ENCODE results near the gene CGREF1. TPM values are rescaled to one million over a fixed set of nuclear protein-coding genes. Genes with fewer than 3 reads are reported as not detected.

CGREF1 gene, protein sequence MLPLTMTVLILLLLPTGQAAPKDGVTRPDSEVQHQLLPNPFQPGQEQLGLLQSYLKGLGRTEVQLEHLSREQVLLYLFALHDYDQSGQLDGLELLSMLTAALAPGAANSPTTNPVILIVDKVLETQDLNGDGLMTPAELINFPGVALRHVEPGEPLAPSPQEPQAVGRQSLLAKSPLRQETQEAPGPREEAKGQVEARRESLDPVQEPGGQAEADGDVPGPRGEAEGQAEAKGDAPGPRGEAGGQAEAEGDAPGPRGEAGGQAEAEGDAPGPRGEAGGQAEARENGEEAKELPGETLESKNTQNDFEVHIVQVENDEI
- total RNA-seq = 1.5 and 3.5 TPM in 2 replicates

DNA sequence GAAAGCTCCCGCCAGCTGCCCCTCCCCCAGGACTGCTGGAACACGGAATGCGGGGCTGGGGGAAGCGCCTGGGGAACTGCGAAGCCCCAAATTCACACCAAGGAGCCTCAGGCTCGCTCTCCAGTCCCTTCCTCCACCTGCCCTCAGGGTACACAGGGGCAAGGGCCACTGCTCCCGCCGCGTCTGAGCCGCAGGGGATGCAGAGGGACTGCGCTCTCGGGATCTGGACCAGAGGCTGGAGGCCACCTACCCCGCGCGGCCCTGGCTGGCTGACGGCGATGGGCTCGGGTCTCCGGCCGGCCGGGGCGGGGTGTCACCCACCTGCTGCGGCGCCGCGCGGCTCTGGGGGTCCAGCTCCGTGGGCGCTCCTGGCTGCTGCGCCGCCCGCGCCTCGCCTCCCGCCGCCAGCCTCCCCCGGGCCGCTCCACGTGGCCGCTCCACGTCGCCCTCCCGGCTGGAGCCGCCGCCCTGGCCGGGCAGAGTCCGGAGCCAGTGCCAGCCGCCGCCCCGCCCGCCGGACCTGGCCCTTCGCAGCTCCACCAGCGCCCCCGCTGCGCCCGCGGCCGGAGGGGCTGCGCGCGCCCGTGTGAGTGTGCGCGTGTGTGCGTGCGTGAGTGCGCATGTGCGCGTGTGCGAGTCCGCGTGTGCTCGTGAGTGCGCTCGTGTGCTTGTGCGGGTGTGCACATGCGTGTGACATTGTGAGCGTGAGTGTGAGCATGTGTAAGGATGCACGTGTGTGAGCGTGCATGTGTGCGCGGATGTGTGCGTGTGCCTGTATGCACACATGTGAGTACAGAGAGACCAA is at the start of gene CGREF1:
TSS of gene CGREF1 (minus strand) at position 604 of the 805 bp plus-strand sequence. CDS start 14,762 bp downstream, outside the sequence.

DNA sequence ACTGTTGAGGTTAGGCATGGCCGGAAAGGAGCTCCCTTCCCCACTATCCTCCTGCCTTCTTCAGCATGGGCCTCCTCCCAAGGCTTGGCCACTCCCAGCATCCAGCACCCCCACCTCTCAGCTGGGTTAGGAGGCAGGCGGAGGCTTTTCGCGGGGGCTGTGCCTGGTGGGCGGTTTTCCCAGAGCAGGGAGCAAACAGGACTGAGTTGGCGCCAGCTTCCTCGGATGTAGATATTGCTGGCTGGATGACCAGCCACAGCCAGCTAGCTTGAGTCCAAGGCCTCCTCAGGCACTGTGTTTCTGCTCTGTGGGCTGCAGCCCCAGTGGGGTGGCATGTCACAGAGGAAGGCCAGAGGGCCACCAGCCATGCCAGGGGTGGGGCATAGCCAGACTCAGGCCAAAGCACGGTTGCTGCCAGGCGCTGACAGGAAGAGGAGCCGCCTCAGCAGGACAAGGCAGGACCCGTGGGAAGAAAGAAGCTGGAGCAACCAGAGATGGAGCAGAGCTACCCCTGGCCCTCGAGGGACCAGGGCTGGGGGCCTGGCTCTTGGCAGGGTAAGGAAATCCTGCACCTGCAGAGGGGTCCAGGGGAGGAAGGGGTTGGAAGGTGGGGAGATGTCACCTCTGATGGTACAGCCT is 30.0 kb upstream of the CGREF1 start, which contains the start of gene TCF23:
TSS of gene TCF23 (plus strand) at position 204 of the 639 bp plus-strand sequence. CDS start at position 334, 130 bp downstream.

DNA sequence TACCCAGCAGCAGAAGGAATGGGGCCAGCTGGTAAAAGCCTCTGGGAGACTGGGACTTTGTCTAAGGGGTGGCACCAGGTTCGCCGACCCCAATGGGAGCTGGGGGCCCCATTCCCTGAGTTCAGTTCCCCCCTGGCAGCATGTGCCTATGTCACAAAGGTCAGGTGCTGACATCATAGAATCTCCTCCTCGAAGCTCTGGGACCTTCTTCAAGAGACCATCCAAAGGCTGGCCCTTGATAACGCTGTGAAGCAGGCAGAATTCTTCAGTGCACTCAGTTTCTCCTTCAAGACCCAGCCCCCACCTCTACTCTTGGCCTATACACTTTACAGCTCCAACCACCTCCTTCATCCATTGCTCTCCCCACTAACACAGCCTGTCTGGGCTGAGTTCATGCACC is 20.4 kb upstream of the CGREF1 start, which contains the start of gene PRR30:
TSS of gene PRR30 (minus strand) at position 101 of the 400 bp plus-strand sequence. CDS start 1,081 bp downstream, outside the sequence.

DNA sequence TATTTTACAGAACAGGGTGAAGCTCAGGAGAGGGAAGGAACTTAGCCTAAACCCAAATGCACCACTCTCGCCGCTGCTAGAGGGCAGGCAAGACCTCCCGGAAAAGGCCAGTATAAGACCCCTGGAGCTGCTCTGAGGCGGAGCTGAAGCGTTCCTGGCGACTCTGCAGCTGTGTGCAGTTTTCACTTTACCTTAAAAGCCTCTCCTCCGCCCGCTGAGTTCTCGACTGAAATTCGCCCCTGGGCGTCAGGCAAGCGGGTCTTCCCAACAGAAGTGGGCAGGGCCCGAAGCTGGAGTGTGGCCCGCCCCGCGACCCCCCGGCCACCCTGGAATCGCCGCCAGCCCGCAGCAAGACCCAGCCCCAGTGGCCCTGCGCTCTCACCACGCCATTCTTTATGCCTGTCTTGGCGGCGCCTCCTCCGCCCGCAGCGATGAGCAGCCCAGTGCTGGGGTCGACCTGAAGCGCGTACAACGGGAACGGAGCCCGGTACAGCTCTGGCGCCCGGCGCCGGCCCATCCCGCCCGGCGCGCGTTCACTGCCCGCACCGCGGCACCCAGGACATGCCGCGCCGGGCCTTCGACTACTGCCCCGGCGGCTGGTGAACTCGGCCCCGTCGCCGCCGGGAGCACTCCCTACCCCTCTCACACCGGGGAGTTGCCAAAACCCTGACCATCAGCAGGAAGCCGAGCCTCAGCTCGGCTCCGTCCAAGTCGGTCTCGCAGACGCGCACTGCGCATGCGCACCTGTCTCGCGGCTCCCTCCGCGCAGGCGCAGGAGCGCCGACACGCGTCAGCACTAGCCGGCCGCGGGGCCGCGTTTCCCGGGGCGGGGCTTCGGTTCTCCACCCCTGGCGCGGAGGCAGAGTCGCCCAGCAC is 15.2 kb upstream of the CGREF1 start, which contains the start of gene PREB:
TSS of gene PREB (minus strand) at position 732 of the 876 bp plus-strand sequence. CDS start at position 517, 215 bp downstream.

DNA sequence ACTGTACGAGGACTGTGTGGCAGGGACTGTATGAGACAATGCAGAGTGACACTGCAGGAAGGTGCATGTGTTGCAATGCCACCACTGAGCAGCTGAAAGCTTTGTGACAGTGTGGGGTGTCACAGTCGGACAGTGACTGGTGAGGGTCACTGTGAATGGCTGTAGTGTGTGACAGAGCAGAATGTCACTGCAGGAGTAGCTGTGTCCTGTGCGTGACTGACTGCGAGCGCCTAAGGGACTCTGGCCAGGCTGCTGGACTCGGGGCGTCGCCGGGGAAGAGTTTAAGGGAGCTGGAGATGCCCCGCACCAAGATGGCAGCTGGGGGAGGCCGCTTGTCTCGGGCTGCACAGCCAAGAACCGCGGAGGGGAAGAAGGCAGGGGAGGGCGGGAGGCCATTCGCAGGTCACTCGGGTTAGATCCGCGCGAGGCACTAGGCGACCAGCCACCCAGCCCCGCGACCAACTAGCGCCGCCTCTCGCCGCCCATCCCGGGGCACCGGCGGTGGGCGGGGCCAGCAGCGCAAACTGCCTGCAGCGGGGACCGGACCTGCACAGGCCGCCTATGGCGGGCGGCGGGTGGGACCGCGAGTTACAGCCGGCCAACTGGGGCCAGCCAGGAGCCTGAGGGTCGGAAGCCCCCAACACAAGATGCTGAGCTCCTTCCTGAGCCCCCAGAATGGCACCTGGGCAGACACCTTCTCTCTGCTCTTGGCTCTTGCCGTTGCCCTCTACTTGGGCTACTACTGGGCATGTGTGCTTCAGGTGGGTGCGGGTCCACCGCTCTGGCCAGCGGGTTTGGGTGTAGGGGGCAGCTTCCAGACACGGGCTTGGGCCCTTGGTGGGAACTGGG is 4.6 kb upstream of the CGREF1 start, which contains the start of gene ABHD1:
TSS of gene ABHD1 (plus strand) at position 514 of the 849 bp plus-strand sequence. CDS start at position 648, 134 bp downstream.

DNA sequence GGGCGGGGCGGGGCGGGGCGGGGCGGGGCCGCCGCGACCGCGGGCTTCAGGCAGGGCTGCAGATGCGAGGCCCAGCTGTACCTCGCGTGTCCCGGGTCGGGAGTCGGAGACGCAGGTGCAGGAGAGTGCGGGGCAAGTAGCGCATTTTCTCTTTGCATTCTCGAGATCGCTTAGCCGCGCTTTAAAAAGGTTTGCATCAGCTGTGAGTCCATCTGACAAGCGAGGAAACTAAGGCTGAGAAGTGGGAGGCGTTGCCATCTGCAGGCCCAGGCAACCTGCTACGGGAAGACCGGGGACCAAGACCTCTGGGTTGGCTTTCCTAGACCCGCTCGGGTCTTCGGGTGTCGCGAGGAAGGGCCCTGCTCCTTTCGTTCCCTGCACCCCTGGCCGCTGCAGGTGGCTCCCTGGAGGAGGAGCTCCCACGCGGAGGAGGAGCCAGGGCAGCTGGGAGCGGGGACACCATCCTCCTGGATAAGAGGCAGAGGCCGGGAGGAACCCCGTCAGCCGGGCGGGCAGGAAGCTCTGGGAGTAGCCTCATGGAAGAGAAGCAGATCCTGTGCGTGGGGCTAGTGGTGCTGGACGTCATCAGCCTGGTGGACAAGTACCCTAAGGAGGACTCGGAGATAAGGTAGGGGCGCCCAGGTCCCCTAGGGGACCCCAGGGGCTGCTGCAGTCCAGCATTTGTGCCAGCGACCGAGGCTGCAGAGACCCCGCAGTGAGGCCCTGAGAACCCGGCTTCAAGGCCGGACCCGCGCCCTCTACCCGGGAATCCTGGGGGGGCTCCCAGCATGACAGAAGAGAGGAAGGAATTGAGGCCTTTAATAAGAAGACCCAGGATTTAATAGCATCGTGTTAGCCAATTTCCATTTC is 32.0 kb downstream of the CGREF1 start, which contains the start of gene KHK:
TSS of gene KHK (plus strand) at position 49 of the 870 bp plus-strand sequence. CDS start at position 537, 488 bp downstream.

DNA sequence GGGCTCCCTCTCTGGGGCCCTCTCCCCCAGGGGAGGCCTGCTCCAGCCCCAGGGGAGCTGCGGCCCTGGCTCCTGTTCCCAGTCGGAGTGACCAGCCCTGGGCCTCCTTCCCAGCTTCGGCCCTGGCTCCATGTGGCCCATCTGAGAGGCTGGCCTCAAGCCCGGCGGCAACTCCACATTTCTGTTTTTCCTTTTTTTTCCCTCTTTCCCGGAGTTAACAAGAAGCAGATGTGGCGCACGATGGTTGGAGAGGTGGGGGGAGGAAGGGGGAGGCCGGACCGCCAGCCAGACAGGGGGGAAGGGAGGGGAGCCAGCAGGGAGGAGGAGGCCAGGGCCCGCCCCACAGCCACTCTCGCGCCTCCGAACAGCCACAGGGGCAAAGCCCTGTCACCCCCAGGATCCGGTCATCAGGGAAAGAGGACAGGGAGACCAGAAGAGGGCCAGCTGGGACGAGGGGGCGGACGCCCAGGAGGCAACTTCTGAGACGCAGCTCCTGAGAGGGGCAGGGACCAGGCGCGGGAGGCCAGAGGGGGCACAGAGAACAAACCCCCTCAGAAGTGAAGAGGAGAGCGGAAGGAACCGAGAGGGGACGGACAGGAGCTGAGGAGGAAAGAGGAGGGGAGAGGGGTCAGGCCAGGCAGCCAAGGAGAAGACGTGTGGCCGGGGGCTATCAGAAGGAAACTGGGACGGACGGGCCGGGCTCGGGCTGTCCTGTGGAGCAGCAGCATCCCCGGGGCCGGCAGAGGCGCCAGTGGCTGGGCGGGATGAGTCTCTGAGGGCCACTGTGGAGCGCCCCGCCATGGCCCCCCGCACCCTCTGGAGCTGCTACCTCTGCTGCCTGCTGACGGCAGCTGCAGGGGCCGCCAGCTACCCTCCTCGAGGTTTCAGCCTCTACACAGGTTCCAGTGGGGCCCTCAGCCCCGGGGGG is 40.4 kb downstream of the CGREF1 start, which contains the start of gene EMILIN1:
TSS of gene EMILIN1 (plus strand) at position 349 of the 928 bp plus-strand sequence. CDS start at position 800, 451 bp downstream.

DNA sequence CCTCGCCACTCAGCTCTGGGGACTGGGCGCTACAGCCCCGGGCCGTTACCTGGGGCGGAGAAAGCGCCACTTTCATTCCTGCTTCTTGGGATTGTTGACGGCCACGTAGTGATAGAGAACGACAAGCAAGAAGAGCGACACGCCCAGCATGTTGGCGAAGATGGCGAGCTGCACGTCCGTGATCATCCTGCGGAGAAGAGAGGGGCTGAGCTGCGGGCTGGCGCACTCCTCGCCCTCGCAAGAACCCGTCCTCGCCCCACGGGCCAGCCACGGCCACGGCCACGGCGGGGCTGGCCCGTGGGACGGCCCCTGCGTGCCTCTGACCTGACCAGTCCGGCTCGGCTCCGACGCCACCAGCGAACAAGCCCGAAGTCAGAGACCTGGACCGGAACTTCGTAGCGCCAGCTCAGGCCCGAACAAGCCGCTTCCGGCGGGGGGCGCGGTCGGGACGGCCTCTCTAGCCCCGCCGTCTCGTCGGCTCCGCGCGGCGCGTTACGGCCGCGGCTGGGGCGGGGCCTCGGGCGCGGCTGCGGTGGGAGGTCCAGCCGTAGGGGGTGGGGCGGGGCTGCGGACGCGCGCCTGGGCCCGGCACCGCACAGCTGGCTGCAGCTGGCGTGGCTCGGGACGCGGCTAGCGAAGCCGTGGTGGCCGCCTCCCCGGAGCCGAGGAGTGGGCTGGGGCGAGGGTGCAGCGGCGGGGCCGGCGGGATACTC is 47.5 kb downstream of the CGREF1 start, which contains the start of gene OST4:
TSS of gene OST4 (minus strand) at position 378 of the 713 bp plus-strand sequence.

DNA sequence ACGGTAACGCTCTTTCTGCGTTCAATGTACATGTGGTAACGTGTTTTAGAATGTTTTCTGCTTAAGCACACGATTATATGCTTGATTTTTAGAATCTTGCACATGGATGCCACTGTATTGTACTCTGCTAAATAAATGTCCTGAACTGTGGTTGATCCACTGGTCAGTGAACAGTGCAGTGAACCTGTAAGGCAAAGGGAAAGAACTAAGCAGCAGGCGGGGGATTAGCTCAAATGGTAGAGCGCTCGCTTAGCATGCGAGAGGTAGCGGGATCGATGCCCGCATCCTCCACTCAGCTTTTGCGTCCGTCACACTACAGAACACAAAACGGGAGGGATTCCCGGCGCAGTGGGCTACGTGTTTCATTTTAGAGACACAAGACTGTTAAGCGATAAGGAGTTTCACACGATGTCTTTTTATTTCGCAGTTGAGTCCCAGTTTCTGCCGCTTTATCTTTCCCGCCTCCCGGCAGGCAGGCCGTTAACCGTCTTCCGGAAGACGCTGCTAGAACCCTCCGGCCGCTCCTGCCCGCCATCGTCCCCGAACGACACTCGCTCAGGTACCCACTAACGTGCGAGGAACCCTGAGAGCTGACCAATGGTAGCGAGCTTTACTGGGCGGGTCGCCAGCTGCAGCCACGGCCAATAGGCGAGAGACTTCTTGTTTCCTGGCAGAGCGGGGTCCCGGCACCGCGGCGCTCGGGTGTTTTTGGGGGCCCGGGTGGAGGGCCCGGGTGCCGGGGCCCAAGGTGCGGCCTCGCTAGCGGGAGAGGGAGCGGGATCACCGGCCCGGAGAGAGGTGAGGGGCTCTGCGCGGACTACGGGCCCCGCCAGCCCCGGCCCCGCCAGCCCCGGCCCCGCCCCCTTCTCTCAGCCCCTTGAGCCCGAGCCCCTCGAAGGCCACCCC is 67.7 kb downstream of the CGREF1 start, which contains the start of gene AGBL5:
TSS of gene AGBL5 (plus strand) at position 673 of the 906 bp plus-strand sequence. CDS start 1,291 bp downstream, outside the sequence.

Other genes starting within 250 kb of the CGREF1 start
- 1.2 and 1.4 TPM in 2 replicates for gene MAPRE3, start 148.5 kb downstream of the CGREF1 start, total RNA-seq
- 20.1 and 26.9 TPM in 2 replicates for gene TMEM214, start 86.2 kb downstream of the CGREF1 start, total RNA-seq
- gene AGBL5, start 67.5 kb downstream of the CGREF1 start, total RNA-seq = 16.4 and 17.5 TPM in 2 replicates
- gene OST4, start 47.5 kb downstream of the CGREF1 start, total RNA-seq = 387 and 401 TPM in 2 replicates
- gene EMILIN1, start 40.5 kb downstream of the CGREF1 start, total RNA-seq = 7.2 and 11.9 TPM in 2 replicates
- gene KHK, start 32.4 kb downstream of the CGREF1 start, total RNA-seq = 2.0 TPM in 2 replicates
- gene ABHD1, start 4.7 kb upstream of the CGREF1 start, total RNA-seq = not detected in 2 replicates
- 46.3 and 47.0 TPM in 2 replicates for gene PREB, start 15.5 kb upstream of the CGREF1 start, total RNA-seq
- gene PRR30, start 20.3 kb upstream of the CGREF1 start, total RNA-seq = not detected in 2 replicates
- gene TCF23, start 29.9 kb upstream of the CGREF1 start, total RNA-seq = not detected in 2 replicates
- 131 and 156 TPM in 2 replicates for gene ATRAID, start 92.9 kb upstream of the CGREF1 start, total RNA-seq
- 34.3 and 65.7 TPM in 2 replicates for gene SLC5A6, start 93.1 kb upstream of the CGREF1 start, total RNA-seq
- gene CAD, start 98.2 kb upstream of the CGREF1 start, total RNA-seq = 47.2 and 60.4 TPM in 2 replicates
- gene SLC30A3, start 143.9 kb upstream of the CGREF1 start, total RNA-seq = 2.7 and 3.4 TPM in 2 replicates
- gene DNAJC5G, start 156.3 kb upstream of the CGREF1 start, total RNA-seq = not detected in 2 replicates
- gene TRIM54, start 163.3 kb upstream of the CGREF1 start, total RNA-seq = 0.49 TPM in 1 of 2 replicates, not detected in the other
- not detected in 2 replicates for gene UCN, start 189.3 kb upstream of the CGREF1 start, total RNA-seq
- 109 and 120 TPM in 2 replicates for gene MPV17, start 204.0 kb upstream of the CGREF1 start, total RNA-seq
- 37.4 and 41.5 TPM in 2 replicates for gene GTF3C2, start 237.6 kb upstream of the CGREF1 start, total RNA-seq